PC-9 (cell line): Measurements from ENCODE around the gene LMTK3.

Source experiments
- EZH2 ChIP-seq: fragments of 200-600 bp; sonication (generic); IDR thresholded peaks from 2 replicates; pipeline ENCODE4 v1.8.0; 2017; ENCODE audit warnings: antibody characterized with exemption, low read depth
- TF ChIP-seq, protein P1 (sequence below): fragments of 200-600 bp; sonication (generic); conservative IDR thresholded peaks from 2 replicates; pipeline ENCODE4 v1.6.1; 2017; ENCODE audit warnings: mixed run types, antibody characterized with exemption, mild to moderate bottlenecking, moderate library complexity

DNA sequence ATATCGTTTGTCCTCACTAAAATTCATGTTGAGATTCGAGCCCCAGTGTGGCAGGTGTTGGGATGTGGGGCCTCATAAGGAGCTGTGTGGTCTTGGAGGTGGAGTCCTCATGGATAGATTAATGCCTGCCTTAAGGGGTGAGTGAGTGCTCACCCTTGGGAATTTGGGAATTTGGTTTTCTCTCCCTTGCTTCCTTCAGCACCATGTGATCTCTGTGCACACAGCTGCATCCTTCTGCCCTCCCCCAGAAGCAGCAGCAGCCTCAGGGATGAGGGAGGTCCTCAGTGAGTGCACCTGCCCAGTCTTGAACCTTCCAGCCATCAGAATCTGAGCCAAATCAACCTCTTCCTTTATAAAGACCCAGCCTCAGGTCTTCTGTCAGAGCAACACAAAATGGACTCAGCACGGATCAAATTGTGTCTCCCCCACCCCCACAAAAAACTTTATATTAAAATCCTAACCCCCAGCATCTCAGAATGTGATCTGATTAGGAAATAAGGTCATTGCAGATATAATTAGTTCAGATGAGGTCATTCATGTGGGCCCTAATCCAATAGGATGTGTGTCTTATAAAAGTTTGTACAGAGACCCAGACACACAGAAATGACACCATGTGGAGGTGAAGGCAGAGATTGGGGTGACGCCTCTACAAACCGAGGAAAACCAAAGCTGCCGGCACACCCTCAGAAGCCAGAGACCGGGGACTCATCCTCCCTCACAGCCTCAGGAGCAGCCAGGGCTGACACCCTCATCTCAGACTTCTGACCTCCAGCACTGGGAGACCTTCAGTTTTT lies 29.6 kb downstream of the LMTK3 start:
- no peak for TF ChIP-seq EZH2
- TF ChIP-seq, protein P1, sequence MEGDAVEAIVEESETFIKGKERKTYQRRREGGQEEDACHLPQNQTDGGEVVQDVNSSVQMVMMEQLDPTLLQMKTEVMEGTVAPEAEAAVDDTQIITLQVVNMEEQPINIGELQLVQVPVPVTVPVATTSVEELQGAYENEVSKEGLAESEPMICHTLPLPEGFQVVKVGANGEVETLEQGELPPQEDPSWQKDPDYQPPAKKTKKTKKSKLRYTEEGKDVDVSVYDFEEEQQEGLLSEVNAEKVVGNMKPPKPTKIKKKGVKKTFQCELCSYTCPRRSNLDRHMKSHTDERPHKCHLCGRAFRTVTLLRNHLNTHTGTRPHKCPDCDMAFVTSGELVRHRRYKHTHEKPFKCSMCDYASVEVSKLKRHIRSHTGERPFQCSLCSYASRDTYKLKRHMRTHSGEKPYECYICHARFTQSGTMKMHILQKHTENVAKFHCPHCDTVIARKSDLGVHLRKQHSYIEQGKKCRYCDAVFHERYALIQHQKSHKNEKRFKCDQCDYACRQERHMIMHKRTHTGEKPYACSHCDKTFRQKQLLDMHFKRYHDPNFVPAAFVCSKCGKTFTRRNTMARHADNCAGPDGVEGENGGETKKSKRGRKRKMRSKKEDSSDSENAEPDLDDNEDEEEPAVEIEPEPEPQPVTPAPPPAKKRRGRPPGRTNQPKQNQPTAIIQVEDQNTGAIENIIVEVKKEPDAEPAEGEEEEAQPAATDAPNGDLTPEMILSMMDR = no peak
